SK-N-SH (cell line): Measurements from ENCODE around the gene C1orf210. TPM values are rescaled to one million over a fixed set of nuclear protein-coding genes. Genes with fewer than 3 reads are reported as not detected.

ENCODE experiments used
- ELF1 ChIP-seq: IDR thresholded peaks from 2 replicates; pipeline ENCODE4 v1.4.0; 2012
- EZH2phosphoT487 ChIP-seq: fragments of 200-600 bp; sonication (generic); IDR thresholded peaks from 2 replicates; pipeline ENCODE4 v1.6.1; 2017; ENCODE audit warnings: low read depth, mixed run types, mild to moderate bottlenecking, antibody characterized with exemption, moderate library complexity, borderline replicate concordance
- FOSL2 ChIP-seq: IDR thresholded peaks from 2 replicates; pipeline ENCODE4 v1.4.0; 2012; ENCODE audit warnings: low read depth, mild to moderate bottlenecking, moderate library complexity, borderline replicate concordance
- FOXJ3 ChIP-seq: sonication (generic); formaldehyde crosslinking; IDR thresholded peaks from 2 replicates; pipeline ENCODE4 v1.5.1; 2020; ENCODE audit warnings: mild to moderate bottlenecking, missing genetic modification reagents
- GABPA ChIP-seq: IDR thresholded peaks from 2 replicates; pipeline ENCODE4 v1.4.0; 2012; ENCODE audit warnings: low read depth, mild to moderate bottlenecking
- GATA2 ChIP-seq: sonication (generic); formaldehyde crosslinking; IDR thresholded peaks from 2 replicates; pipeline ENCODE4 v1.5.0; 2020; ENCODE audit warnings: mild to moderate bottlenecking, missing genetic modification reagents
- JUND ChIP-seq: IDR thresholded peaks from 2 replicates; pipeline ENCODE4 v1.4.0; 2012
- MAX ChIP-seq: IDR thresholded peaks from 2 replicates; pipeline ENCODE4 v1.4.0; 2012; ENCODE audit warnings: low read depth
- MEF2A ChIP-seq: IDR thresholded peaks from 2 replicates; pipeline ENCODE4 v1.4.0; 2012; ENCODE audit warnings: low read depth, borderline replicate concordance
- MXI1 ChIP-seq: IDR thresholded peaks from 2 replicates; pipeline ENCODE4 v1.6.1; 2012; ENCODE audit warnings: mild to moderate bottlenecking, low read depth, low read length, improper control_type of control experiment
- RCOR1 ChIP-seq: fragments of 150-350 bp; IDR thresholded peaks from 2 replicates; pipeline ENCODE4 v1.6.1; 2017; ENCODE audit warnings: antibody characterized with exemption, low read length
- SMC3 ChIP-seq: IDR thresholded peaks from 2 replicates; pipeline ENCODE4 v1.6.1; 2012; ENCODE audit warnings: low read depth, low read length, improper control_type of control experiment
- polyA plus RNA-seq, 3 experiments: library from polyadenylated mRNA; depleted of rRNA; stranded (reverse); fragments of >200 nt; gene quantifications; 2 replicates each; pipeline ENCODE4 v1.2.3, GENCODE V29; 2012
- TF ChIP-seq, protein P1 (sequence below): fragments of 150-350 bp; IDR thresholded peaks from 2 replicates; pipeline ENCODE4 v1.6.1; 2017; ENCODE audit warnings: antibody characterized with exemption, low read length, low read depth, borderline replicate concordance
- TF ChIP-seq, protein P2 (sequence below): IDR thresholded peaks from 2 replicates; pipeline ENCODE4; 2012
- TF ChIP-seq, protein P3 (sequence below): IDR thresholded peaks from 2 replicates; pipeline ENCODE4 v1.6.1; 2012; ENCODE audit warnings: mild to moderate bottlenecking, low read depth, low read length, moderate library complexity
- TF ChIP-seq, protein P4 (sequence below): IDR thresholded peaks from 2 replicates; pipeline ENCODE4 v1.4.0; 2012; ENCODE audit warnings: low read depth, borderline replicate concordance

C1orf210 gene
- polyA plus RNA-seq, 1 of the 3 experiments (the other 2 are of a cell fraction), result not detected

- TF ChIP-seq, protein P1, sequence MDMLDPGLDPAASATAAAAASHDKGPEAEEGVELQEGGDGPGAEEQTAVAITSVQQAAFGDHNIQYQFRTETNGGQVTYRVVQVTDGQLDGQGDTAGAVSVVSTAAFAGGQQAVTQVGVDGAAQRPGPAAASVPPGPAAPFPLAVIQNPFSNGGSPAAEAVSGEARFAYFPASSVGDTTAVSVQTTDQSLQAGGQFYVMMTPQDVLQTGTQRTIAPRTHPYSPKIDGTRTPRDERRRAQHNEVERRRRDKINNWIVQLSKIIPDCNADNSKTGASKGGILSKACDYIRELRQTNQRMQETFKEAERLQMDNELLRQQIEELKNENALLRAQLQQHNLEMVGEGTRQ, result no peak
- TF ChIP-seq MAX, result 0 out of 2 replicates have a peak, but pooled peaks have one; percentile 17
- no peak for TF ChIP-seq ELF1
- TF ChIP-seq, protein P2, sequence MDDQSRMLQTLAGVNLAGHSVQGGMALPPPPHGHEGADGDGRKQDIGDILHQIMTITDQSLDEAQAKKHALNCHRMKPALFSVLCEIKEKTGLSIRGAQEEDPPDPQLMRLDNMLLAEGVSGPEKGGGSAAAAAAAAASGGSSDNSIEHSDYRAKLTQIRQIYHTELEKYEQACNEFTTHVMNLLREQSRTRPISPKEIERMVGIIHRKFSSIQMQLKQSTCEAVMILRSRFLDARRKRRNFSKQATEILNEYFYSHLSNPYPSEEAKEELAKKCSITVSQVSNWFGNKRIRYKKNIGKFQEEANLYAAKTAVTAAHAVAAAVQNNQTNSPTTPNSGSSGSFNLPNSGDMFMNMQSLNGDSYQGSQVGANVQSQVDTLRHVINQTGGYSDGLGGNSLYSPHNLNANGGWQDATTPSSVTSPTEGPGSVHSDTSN, result no peak
- no peak for TF ChIP-seq SMC3
- TF ChIP-seq FOSL2, result peak; percentile 39
- TF ChIP-seq EZH2phosphoT487, result no peak
- no peak for TF ChIP-seq RCOR1
- no peak for TF ChIP-seq GATA2 (CRISPR knock-in tag)
- no peak for TF ChIP-seq MXI1
- no peak for TF ChIP-seq FOXJ3 (CRISPR knock-in tag)
- no peak for TF ChIP-seq MEF2A
- TF ChIP-seq, protein P3, sequence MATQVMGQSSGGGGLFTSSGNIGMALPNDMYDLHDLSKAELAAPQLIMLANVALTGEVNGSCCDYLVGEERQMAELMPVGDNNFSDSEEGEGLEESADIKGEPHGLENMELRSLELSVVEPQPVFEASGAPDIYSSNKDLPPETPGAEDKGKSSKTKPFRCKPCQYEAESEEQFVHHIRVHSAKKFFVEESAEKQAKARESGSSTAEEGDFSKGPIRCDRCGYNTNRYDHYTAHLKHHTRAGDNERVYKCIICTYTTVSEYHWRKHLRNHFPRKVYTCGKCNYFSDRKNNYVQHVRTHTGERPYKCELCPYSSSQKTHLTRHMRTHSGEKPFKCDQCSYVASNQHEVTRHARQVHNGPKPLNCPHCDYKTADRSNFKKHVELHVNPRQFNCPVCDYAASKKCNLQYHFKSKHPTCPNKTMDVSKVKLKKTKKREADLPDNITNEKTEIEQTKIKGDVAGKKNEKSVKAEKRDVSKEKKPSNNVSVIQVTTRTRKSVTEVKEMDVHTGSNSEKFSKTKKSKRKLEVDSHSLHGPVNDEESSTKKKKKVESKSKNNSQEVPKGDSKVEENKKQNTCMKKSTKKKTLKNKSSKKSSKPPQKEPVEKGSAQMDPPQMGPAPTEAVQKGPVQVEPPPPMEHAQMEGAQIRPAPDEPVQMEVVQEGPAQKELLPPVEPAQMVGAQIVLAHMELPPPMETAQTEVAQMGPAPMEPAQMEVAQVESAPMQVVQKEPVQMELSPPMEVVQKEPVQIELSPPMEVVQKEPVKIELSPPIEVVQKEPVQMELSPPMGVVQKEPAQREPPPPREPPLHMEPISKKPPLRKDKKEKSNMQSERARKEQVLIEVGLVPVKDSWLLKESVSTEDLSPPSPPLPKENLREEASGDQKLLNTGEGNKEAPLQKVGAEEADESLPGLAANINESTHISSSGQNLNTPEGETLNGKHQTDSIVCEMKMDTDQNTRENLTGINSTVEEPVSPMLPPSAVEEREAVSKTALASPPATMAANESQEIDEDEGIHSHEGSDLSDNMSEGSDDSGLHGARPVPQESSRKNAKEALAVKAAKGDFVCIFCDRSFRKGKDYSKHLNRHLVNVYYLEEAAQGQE, result no peak
- TF ChIP-seq GABPA, result no peak
- TF ChIP-seq, protein P4, sequence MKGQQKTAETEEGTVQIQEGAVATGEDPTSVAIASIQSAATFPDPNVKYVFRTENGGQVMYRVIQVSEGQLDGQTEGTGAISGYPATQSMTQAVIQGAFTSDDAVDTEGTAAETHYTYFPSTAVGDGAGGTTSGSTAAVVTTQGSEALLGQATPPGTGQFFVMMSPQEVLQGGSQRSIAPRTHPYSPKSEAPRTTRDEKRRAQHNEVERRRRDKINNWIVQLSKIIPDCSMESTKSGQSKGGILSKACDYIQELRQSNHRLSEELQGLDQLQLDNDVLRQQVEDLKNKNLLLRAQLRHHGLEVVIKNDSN, result peak; percentile 72
- TF ChIP-seq JUND, result no peak; the same call in 1 of the 2 replicates
These were observed 53.3 kb downstream of the C1orf210 start (continued) for GRCh38 chr1:43232074-43232473.

Other genes starting within 250 kb of the C1orf210 start
- 134 and 146 TPM in 2 replicates for gene EBNA1BP2, start 113.3 kb downstream of the C1orf210 start, polyA plus RNA-seq (2012; rRNA removed)
- gene CFAP57, start 113.3 kb downstream of the C1orf210 start, polyA plus RNA-seq (2012; rRNA removed), result 0.36 and 0.60 TPM in 2 replicates
- not detected in 2 replicates for gene TMEM125, start 15.6 kb downstream of the C1orf210 start, polyA plus RNA-seq (2012; rRNA removed)
- gene TIE1, start 15.4 kb upstream of the C1orf210 start, polyA plus RNA-seq (2012; rRNA removed), result 0.81 and 1.6 TPM in 2 replicates
- gene MPL, start 52.2 kb upstream of the C1orf210 start, polyA plus RNA-seq (2012; rRNA removed), result not detected in 2 replicates
- gene CDC20, start 73.4 kb upstream of the C1orf210 start, polyA plus RNA-seq (2012; rRNA removed), result 56.1 and 82.7 TPM in 2 replicates
- 127 and 182 TPM in 2 replicates for gene ELOVL1, start 82.4 kb upstream of the C1orf210 start, polyA plus RNA-seq (2012; rRNA removed)
- 33.7 and 42.9 TPM in 2 replicates for gene MED8, start 104.2 kb upstream of the C1orf210 start, polyA plus RNA-seq (2012; rRNA removed)
- 11.1 and 12.9 TPM in 2 replicates for gene SZT2, start 104.3 kb upstream of the C1orf210 start, polyA plus RNA-seq (2012; rRNA removed)
- gene HYI, start 168.3 kb upstream of the C1orf210 start, polyA plus RNA-seq (2012; rRNA removed), result 6.8 and 11.1 TPM in 2 replicates
- 67.6 and 72.7 TPM in 2 replicates for gene PTPRF, start 245.3 kb upstream of the C1orf210 start, polyA plus RNA-seq (2012; rRNA removed)